Mammary epithelial cell (primary cell): ENCODE results near the gene SLC25A30.
"Not testable (repeated sequence)": the region's sequence is repeated elsewhere in the genome, so short reads cannot be mapped to it uniquely, and the experiment has no call there.

Experiments used
- CTCF ChIP-seq, 2 donors: IDR thresholded peaks in 1 of 2; conservative IDR thresholded peaks in 1 of 2; 2 replicates each; pipeline ENCODE4 v1.5.1; 2011 to 2012; ENCODE audit warnings: inconsistent platforms in 2 of 2, low read length in 2 of 2, mild to moderate bottlenecking in 2 of 2, control low read depth in 1 of 2, low read depth in 1 of 2; ENCODE audit not compliant: insufficient read depth in 1 of 2; ENCODE audit errors: extremely low read depth in 1 of 2
- EZH2 ChIP-seq: IDR thresholded peaks from 2 replicates; pipeline ENCODE4 v1.6.1; 2012; ENCODE audit warnings: low read length, inconsistent platforms, borderline replicate concordance

DNA sequence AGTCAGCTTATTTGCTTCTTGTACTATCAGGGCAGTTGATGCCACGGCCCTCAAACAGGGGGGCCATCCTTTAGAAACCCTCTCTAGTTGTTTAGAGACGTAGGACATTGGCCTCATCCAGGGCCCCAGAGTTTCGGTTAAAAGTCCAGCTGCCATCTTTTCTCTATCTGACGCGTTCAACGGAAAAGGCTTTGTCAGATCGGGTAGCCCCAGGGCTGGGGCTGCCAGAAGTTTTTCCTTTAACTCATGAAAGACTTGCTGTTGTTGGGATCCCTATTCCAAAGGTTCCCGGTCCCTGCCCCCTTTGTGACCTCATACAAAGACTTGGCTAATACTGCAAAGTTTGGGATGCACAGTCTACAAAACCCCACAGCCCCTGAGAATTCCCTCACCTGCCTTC is 39.4 kb downstream of the SLC25A30 start:
- TF ChIP-seq CTCF (conservative IDR thresholded peaks at IDR 0.05 in 1 of 2, IDR thresholded peaks at IDR 0.05 in 1 of 2; ENCODE audit: extremely low read depth in 1 of 2, insufficient read depth in 1 of 2, low read depth in 1 of 2, low read length in 2 of 2); EZH2: not testable (repeated sequence)
